ENCODE data around the gene CTRB1. TPM values are rescaled to one million over a fixed set of nuclear protein-coding genes. Genes with fewer than 3 reads are reported as not detected.
"Not testable (repeated sequence)": the region's sequence is repeated elsewhere in the genome, so short reads cannot be mapped to it uniquely, and the experiment has no call there.

CTRB1 gene
- total RNA-seq, 1 donor from 2014 or later = not detected

GRCh38 chr16:75237398-75238131, 18.8 kb downstream of the CTRB1 start:
- no peak overlapping the region for H3K4me3 ChIP-seq (ENCODE audit: low read depth, low read length)
- no peak for FAIRE-seq
- H3K36me3 ChIP-seq (ENCODE audit: control insufficient read depth, insufficient read depth, low read length) = peaks cover 32% of the 10 kb centered on the region
- no peaks in the 10 kb centered on the region for H3K27me3 ChIP-seq (ENCODE audit: control insufficient read depth, insufficient read depth, low read length)
- no peak for DNase-seq (ENCODE audit: low read depth)
- TF ChIP-seq, protein P1, sequence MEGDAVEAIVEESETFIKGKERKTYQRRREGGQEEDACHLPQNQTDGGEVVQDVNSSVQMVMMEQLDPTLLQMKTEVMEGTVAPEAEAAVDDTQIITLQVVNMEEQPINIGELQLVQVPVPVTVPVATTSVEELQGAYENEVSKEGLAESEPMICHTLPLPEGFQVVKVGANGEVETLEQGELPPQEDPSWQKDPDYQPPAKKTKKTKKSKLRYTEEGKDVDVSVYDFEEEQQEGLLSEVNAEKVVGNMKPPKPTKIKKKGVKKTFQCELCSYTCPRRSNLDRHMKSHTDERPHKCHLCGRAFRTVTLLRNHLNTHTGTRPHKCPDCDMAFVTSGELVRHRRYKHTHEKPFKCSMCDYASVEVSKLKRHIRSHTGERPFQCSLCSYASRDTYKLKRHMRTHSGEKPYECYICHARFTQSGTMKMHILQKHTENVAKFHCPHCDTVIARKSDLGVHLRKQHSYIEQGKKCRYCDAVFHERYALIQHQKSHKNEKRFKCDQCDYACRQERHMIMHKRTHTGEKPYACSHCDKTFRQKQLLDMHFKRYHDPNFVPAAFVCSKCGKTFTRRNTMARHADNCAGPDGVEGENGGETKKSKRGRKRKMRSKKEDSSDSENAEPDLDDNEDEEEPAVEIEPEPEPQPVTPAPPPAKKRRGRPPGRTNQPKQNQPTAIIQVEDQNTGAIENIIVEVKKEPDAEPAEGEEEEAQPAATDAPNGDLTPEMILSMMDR (IDR thresholded peaks at IDR 0.05; ENCODE audit: insufficient read depth, low read length, severe bottlenecking) = no peak

DNA sequence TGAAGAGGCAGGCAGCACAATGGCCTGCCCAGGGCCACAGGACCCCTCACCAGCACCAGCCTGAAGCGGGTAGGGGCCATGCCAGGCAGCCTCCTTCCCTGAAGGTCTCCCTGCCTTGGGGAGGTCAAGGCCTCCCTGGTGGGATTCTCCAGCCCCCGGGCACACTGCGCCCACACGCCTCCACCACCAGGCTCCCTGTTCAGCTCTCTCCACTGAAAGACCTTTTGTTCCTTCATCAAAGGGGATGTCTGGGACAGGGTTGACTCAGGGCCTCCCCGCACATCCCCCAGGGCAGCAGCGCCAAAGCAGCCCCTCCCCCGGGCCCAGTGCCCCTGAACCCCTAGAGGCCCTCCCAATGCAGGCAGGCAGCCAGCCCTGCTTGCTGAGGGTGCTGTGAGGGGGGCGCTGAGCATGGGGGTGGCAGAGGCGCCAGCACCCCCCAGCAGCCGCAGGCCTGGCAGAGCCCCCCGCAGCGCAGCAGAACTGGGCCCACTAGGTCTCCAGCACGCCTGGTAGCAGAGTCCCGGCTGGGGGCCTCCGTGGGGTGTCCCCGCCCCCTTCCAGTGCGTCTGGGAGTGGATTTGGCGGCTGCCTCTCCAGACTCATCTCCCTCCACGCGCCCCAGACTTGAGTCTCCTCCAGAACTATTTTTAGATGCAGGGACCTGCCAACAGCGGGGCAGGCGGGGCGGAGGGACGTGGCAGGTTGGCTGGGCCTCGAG, 19.5 kb downstream of the CTRB1 start:
- Histone ChIP-seq H3K36me3 (ENCODE audit: control insufficient read depth, insufficient read depth, low read length) (peaks cover 34% of the 10 kb centered on the region), H3K4me3 (ENCODE audit: low read depth, low read length) (no peak overlapping the region), H3K27me3 (ENCODE audit: control insufficient read depth, insufficient read depth, low read length) (no peaks in the 10 kb centered on the region)
- no peak for FAIRE-seq
- DNase-seq (ENCODE audit: low read depth) = no peak
- TF ChIP-seq, protein P1 (IDR thresholded peaks at IDR 0.05; ENCODE audit: insufficient read depth, low read length, severe bottlenecking) = no peak

GRCh38 chr16:75238853-75239541, 20.2 kb downstream of the CTRB1 start:
- Histone ChIP-seq H3K27me3 (ENCODE audit: control insufficient read depth, insufficient read depth, low read length) (no peaks in the 10 kb centered on the region), H3K36me3 (ENCODE audit: control insufficient read depth, insufficient read depth, low read length) (peaks cover 30% of the 10 kb centered on the region), H3K4me3 (ENCODE audit: low read depth, low read length) (no peak overlapping the region)
- TF ChIP-seq, protein P1 (IDR thresholded peaks at IDR 0.05; ENCODE audit: insufficient read depth, low read length, severe bottlenecking) = peak; percentile 22
- DNase-seq (ENCODE audit: low read depth) = no peak
- FAIRE-seq = no peak

DNA sequence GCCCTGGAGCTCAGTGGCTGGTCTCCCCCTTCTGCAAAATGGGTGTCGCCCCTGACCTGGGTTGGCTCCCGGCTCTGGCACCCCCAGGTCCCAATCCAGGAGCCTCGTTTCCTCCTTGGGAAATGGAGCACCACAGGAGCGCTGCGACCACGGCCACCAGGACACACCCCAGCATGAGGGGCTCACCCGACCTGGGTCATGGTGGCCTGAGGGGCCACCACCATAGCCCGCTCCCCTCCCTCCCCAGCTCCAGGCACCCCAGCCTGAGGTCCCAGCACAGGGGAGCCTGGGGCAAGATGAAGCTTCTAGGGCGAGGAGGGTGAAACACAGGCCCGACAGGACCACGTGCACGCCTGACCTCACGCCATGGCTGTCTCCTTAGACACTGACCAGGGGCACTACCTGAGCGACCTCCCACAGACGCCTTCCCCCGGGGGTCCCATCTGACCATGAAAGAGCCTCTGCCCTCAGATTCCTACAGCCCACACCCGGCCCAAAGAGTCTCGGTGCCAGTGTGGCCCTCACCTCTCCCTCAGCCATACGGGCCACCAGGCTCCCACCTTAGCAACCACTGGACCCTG, 20.8 kb downstream of the CTRB1 start:
- DNase-seq (ENCODE audit: low read depth) = no peak
- TF ChIP-seq, protein P1 (IDR thresholded peaks at IDR 0.05; ENCODE audit: insufficient read depth, low read length, severe bottlenecking) = no peak
- FAIRE-seq = no peak

GRCh38 chr16:75240633-75241032, 21.8 kb downstream of the CTRB1 start:
- FAIRE-seq = not testable (repeated sequence)

More for the DNA sequence above, 20.8 kb downstream of the CTRB1 start:
- Histone ChIP-seq H3K36me3 (ENCODE audit: control insufficient read depth, insufficient read depth, low read length) (peaks cover 32% of the 10 kb centered on the region), H3K27me3 (ENCODE audit: control insufficient read depth, insufficient read depth, low read length) (no peaks in the 10 kb centered on the region), H3K4me3 (ENCODE audit: low read depth, low read length) (no peak overlapping the region)

DNA sequence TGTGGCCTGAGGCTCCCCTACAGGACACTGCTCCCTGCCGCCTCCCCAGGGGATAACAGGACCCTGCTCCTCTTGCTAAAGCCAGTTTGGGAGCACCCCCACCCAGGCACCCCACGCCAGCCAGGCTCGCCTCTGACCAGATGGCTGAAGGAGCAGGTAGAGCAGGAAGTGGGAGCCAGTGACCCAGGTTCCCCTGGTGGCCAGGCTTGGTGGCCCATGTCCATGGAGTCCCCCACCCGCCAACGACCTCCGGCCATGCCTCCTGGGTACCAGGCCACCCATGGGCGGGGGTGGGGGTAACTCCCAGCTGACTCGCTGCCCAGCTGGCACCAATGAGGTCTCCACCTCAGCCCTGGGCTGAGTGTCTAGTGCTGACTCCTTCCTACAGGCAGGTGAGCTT, 22.6 kb downstream of the CTRB1 start:
- DNase-seq (ENCODE audit: low read depth) (no peak), FAIRE-seq (no peak)
- H3K36me3 ChIP-seq (ENCODE audit: control insufficient read depth, insufficient read depth, low read length) = peaks cover 32% of the 10 kb centered on the region
- TF ChIP-seq, protein P1 (IDR thresholded peaks at IDR 0.05; ENCODE audit: insufficient read depth, low read length, severe bottlenecking) = no peak
- H3K4me3 ChIP-seq (ENCODE audit: low read depth, low read length) = no peak overlapping the region
- no peaks in the 10 kb centered on the region for H3K27me3 ChIP-seq (ENCODE audit: control insufficient read depth, insufficient read depth, low read length)

More at GRCh38 chr16:75240633-75241032, 21.8 kb downstream of the CTRB1 start:
- DNase-seq (ENCODE audit: low read depth); H3K27me3 ChIP-seq (ENCODE audit: control insufficient read depth, insufficient read depth, low read length); H3K4me3 ChIP-seq (ENCODE audit: low read depth, low read length): not testable (repeated sequence)
- H3K36me3 ChIP-seq (ENCODE audit: control insufficient read depth, insufficient read depth, low read length) = peaks cover 32% of the 10 kb centered on the region
